HG02763 (cell line): ENCODE results near the gene CPEB4.

Experiments used
- ATAC-seq: cut with Tn5 transposase; IDR thresholded peaks from one replicate; pipeline ENCODE4 v1.9.1; 2021; ENCODE audit warnings: mild to moderate bottlenecking, moderate library complexity; ENCODE audit not compliant: unreplicated experiment

Gene CPEB4

DNA sequence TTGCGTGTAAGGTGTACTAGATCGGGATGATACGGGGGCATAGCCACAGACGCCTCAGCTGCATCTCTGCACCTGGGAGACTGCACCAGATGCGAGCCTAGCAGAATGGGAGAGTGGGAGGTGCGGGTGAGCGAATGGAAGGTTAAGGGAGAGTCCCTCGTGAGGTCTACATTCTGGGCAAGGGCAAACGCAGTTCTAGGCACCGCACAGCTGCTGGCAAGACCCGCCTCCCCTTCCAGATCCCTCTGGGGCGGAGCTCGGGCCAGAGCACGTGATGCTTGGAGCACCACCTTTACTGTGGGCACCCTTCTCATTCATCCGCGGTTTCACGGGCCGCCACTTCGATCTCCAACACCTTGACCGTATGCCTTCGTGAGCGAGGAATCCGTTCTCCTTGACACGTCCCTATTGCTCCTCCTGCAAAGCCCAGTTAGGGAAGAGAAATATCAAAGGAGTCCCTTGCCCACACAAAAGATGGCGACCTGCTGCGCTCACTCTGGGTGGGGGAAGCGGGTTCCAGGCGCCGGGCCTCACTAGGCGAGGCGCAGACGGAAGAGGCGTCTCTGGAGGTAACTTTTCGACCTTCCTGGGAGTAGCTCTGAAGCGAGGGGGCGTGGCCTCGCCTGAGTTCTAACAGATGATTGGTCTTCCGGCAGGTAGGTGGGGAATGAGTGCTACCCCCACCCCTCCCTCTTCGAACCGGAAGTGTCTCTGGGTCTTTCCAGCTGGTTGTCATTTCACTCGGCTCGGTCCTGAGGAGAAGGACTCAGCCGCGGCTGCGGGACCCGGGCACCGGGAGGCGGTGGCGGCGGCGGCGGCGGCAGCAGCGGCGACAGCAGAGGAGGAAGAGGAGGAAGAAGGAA lies at the start of gene CPEB4:
Gene CPEB4, plus strand, starts transcription at position 740 of the 863 bp plus-strand sequence. CDS start 1,385 bp downstream, outside the sequence.
- peak; percentile 89 for ATAC-seq

DNA sequence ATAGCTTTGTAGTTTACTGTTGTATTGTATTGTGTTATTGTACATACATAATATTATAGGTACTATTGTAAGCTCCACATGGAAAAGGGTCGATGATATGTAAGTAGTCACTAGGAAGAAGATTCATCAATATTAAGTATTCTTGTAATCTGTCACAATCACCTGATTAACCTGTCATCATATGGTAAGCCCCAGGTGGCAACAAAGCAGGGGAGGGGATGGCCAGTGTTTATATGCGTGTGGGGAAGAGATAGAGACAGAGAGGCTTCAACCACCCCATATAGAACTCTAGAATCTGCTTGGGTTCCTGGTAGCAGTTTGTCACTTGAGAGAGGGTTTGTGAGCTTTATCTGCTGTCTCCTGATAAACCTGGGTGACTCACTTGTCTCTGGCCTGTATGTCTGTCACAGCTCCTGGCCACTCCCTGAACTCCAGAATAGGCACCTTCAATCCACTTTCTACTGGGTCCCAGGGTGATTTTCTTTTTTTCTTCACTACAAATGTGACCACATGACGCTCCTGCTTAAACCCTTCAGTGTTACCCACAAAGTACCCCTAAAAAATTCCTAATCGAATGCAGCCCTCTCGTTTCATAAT lies 48.9 kb upstream of the CPEB4 start:
- no peak for ATAC-seq

DNA sequence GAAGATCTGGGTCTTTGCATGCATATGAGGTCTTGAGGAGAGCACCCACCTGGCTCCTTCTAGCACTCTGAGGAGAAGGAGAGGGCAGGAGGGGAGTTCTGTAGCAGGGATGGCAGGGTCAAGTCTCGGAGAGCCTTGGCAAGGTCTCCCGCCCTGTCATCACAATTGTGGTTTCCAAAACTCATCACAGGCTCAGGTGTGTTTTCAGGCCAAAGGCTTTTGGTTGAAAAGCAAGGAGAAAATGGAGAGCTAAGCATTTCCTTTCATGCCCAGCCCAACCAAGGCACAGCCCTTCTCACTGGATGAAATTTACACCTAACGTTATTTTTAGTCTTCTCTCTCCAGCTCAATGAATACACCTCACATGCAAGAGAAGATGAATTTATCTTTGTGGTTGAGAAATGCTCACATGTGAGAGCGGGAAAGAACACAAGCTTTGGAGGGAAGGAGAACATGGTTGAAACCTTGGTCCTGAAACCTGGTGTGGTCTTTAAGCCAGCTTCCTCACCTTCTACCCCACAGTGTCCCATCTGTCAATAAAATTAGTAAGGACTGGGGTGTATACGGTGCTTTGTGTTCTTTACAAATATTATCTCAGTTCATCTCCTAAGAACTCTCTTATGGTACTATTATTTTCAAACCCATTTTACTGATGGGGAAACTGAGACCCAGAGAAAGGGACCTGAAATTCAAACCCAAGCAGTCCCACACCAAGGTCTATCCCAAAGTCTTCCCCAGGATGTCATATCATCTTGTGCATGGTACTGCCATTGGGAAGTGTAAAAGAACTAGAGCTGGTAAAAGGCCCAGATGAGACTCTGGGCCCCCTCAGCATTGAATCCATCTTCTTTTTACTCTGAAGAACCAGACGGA lies 47.8 kb upstream of the CPEB4 start:
- no peak for ATAC-seq

DNA sequence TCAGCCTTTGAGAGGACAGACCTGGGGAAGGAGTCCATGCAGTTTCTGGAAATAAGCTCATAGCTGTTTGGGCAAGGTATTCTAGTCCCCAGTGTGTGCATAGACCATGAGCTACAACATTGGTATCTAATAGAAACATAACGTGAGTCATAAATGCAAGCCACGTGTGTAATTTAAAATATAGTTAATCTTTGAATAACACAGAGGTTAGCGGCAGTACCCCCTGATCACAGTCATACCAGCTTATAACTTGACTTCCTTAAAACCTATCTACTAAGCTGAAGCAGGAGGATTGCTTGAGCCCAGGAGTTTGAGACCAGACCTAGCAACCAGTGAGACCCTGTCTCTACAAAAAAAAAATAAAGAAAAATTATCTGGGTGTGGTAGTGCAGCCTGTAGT lies 46.4 kb upstream of the CPEB4 start:
- ATAC-seq = no peak

DNA sequence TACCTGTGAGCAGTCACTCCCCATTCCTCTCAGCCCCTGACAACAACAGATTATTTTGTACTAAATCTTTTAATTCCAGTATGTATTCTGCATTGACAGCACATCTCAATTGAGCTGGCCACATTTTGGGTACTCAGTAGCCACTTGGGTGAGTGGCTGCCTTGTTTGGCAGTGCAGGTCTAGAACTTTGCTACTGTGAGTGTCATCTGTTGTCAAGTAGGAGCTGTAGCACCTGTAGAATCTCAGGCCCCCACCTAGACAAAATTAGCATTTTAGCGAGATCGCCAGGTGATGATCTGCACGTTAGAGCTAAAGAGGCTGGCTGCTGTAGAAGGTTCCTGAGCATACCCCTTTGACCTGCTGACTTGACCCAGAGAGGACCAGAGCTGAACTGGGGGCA lies 44.4 kb upstream of the CPEB4 start:
- no peak for ATAC-seq

DNA sequence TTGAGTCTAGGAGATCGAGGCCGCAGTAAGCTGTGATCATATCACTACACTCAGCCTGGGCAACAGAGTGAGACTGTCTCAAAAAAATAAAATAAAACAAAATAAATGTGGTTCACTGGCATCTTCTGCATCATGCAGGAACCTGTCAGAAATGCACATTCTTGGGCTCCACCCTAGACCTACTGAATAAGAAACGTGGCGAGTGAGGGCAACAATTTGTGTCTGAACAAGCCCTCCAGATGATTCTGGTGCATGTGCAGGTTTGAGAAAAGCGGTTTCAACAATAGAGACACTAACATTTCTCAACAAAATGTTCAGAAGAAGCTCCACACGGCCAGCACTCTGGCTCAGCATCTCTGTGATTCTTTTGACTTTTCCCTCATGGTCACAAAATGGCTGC lies 42.8 kb upstream of the CPEB4 start:
- no peak for ATAC-seq

DNA sequence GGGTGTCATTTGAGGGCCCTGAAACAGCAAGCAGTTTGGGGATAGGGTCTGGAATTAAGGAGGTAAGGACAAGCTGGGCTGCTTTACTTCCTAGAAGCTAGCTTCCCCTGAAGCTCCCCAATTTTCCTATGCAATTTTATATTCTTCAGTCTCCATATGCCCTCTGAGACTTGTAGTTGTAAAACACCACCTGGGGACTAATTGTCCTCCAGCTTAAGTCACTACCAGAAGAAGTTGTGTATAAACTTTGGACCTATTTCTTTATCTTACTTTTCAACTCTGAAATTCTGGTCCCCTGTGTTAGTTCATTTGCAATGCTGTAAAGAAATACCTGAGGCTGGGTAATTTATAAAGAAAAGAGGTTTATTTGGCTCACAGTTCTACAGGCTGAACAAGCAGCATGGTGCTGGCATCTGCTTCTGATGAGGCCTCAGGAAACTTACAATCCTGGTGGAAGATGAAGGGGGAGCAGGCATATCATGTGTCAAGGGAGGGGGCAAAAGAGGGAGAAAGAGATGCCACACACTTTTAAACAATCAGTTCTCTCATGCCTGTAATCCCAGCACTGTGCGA lies 41.1 kb upstream of the CPEB4 start:
- no peak for ATAC-seq

DNA sequence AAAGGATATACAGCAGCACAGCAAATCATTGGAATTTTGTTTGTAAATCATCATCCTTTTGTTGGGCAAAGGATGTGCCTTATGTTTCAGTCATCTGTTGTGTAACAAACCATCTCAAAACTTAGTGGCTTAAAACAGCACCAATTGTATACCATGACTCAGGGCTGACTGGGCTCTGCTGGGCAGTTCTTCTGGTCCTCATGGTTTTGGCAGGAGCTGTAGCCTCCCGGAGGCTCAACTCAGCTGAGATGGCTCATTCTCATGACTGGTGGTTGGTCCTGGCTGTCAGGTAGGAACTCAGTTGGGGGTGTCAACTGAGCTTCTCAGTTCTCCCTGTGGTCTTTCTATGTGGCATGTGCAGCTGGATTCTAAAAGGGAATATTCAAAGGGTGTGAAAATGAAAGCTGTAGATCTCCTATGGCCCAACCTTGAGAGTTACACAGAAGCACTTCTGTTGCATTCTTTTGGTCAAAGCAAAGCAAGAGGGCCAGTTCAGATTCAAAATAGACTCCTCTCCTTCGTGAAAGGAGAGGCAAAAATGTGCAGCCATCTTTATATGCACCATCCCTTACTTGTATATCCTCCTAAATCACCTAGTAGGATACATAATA lies 39.1 kb upstream of the CPEB4 start:
- ATAC-seq = no peak

DNA sequence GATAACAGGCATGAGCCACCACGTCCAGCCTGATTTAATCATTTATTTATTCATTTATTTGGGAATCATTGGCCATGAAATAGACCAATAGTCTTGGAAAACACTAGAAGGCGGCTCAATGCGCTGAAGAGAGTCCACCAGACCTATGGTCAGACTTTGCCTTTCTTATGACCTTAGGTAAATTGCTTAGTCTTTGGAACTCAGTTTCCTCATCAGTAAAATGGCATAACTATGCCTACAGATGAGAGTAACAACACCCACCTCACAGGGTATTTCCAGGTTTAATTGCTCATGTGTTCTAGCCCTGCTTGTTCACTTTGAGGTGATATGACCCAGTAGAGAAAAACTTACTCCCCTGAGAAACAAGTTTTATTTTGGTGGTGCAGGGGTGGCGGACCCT lies 38.2 kb upstream of the CPEB4 start:
- no peak for ATAC-seq

DNA sequence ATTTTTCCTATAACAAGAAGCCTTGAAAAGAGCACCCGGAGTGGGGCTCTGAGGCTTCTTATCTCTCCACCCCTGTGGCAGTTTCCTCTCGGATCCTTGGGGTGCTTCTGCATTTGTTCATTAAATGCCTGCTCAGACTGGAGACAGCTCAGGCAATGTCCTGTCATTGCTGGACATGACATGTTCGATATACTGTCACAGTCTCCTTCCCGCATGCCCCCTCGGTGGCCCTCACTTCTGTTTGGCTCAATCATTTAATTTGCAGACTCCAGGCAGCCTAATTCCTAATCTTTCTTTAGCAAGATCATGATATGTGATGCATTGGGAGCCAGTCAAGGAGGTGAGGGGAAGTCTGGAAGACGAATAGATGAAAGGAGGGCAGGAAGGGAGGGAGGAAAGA lies 37.5 kb upstream of the CPEB4 start:
- ATAC-seq = no peak

DNA sequence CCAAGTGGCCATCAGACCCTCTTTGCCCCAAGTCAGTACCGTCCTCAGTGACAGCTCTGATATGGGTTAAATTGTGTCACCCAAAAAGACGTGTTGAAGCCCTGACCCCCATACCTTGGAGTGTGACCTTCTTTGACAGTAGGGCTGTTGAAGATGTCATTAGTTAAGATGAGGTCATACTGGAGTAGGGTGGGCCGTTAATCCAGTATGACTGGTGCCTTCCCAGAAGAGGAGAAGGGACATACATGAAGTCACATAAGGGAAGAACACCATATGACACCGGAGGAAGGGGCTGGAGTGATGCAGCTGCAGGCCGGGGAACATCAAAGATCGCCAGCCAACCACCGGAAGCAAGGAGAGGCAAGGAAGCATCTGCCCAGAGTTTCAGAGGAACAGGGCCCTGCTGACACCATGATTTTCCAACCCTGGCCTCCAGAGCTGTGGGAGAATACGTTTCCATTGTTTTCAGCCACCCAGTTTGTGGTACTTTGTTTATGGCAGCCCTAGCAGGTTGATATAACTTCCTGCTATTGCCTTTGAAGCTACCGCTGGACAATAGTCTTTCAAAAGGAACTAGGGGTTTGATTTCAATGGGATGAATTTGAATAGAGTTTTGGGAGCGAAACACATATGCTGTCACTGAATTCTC lies 36.4 kb upstream of the CPEB4 start:
- ATAC-seq = no peak

DNA sequence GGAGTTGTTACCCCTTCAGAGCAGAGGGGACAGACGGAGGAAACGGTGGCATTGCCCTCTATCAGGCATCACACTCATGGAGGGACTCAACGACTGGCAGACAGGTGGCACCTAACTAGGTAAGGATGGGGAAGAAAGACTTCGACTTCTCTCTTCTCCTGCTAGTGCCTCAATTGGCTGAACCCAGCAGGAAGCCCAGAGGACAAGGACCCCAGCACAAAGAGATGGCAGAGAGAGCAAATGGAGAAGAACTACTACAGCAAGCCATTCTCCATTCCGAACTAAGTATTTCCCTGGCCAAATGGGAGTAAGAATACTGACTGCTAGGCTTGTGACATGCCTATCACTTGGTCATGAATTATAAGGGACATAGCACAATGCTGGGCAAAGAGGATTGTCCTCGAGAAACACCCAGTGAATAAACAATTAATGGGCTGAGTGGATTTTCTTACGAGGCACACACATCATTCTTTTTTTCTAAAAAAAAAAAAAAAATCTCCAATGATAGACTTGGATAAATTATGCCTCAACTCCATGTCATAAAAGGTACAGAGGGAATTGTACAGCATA lies 35.3 kb upstream of the CPEB4 start:
- no peak for ATAC-seq

DNA sequence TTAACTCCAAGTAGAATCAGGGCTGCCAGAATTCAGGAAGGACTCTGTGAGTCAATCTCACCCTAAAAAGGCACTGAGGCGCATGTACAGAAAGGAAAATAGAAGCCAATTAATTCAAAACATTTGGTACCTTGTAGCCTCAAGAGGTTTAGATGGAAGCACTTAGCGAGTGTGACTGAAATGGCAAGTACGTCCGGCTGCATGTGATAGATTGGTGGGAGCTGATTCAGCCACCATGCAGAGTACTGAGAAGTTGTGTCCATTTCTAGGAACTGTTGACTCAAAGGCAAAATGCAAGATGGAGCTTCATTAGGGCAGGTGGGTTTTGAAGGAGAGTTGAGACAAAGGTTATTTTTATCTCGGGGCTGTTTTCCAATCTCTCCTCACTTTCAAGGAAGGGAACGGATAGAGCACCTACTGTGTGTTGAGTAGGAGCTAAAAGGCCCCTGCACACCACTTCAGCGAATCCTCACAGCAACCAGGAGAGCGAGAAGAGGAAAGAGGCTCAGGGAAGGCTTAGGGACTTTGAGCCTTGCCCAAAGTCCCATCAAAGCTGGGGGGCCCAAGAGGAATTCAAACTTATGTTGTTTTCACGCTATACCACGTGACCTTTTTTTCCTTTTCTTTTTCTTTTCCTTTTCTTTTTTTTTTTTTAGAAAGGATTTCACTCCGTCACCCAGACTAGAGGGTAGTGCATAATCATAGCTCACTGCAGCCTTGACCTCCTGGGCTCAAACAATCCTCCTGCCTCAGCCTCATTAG lies 34.6 kb upstream of the CPEB4 start:
- no peak for ATAC-seq

DNA sequence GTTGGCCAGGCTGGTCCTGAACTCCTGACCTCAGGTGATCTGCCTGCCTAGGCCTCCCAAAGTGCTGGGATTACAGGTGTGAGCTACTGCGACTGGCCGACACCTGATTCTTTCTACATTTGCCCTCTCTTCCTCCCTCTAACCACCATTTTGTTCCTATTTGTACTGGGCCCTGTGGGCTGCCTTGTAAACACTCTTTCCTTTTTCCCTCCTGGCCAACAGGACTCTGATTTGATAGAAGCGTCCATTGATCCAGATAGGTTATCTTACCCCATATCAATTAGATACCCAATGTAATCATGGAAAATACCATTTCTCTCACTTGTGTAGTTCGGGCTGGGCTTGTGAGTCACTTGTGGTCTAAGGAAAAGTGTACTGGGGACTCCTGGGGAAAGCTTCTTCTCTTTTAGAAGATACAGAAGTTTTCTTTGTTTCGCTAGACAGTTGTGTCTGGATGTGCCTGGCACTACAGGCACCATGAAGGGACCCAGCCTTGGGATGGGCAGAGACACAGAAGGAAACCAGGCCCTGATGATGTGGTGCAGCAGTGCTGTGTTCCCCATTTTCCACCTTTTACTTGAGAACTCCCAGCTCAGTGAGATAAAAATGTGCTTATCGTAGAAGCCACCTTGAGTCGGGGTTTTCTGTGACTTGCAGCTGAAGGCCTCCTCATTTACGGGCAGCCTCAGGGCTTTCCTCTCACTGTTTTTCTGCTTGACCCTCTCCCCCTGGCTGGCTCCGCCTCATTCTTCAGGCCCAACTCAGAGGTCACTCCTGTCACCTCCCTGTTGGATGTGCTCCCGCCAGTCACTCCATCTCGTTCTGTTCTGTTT lies 32.8 kb upstream of the CPEB4 start:
- no peak for ATAC-seq

DNA sequence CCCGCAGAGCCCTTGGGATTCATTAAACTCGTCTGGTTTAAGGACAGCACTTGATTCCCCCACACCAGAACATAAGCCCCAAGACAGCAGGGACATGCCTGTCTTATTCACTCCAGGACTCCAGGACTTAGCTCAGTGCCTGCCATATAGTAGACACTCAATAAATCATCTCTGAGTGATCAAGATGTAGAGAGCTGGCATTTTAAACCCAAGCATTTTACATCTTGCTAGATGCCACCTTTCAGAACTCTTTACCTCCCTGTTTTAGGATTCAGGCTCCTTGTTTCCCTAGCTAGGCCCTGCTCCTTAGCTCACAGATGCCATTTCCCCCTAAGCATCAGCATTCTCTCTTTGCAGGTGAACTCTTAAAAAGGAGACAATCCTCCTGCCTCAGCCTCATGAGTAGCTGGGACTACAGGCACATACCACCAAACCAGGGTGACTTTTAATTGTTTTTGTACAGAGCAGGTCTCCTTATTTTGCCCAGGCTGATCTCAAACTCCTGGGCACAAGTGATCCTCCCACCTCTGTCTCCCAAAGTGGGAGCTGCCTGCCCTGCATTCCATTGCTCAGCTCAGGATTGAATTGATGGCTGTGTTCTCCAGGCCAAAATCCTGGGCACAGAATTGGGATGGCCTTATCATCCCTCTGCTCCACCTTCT lies 32.0 kb upstream of the CPEB4 start:
- ATAC-seq = no peak

DNA sequence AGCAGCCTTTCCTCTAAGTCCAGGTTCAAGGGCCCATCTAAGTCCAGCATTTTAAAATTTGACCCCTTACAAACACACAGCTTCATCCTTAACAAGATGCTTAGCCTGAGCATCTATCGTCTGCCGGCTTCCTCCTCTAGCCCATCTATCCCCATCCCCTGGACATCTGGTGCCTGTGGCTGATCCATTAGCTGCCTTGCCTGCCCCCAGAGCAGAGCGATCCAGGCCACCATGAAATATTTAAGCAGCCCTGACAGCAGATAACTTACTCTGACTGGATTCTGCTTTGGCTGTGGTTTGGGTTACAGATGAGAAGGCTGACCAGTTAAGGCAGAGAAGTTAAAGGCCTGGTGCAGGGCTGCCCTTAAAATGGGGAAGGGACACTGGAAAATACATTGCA lies 30.9 kb upstream of the CPEB4 start:
- ATAC-seq = no peak

DNA sequence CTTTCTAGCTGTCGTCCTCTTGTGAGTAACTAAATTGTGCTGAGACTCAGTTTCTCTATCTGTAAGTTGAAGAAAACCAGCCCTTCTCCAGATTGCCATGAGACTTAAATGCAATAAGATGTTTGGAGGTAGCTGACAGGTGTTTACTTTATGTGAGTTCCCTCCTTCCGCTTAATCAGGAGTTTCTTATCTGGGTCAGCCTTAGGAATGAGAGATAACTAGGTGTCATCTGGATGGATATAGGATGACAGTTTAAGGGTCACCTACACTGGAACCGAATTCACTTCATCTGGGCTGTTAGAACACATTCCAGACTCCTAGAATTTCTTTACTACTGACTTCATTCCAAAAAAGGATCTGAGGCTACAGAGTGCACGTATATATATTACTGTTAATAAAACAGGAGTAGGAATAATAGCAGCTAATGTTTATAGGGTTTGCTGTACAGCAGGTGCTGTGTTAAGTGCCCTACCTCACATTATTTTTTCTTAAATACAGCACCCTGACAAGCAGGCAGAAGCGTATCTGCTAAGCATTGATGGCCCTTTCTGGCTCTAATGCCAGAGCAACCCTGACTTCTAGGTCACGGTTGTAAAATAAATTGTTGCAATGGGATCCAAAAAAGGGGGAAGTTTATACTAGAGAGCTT lies 30.0 kb upstream of the CPEB4 start:
- ATAC-seq = no peak
